HTR-8/SVneo (cell line): Measurements from ENCODE around the gene WASHC4.

ENCODE experiments used
- DNase-seq: peaks from one replicate; pipeline ENCODE4 v3.0.0; 2011; ENCODE audit warnings: low spot score, mixed read lengths; ENCODE audit not compliant: insufficient read length
- FAIRE-seq: peaks from 2 replicates; lab custom pipeline; 2011; peaks lifted over from hg19 to GRCh38; lab: Jason Lieb, UNC

Gene WASHC4

GRCh38 chr12:105202202-105202601 is 94.7 kb downstream of the WASHC4 start:
- DNase-seq (no peak), FAIRE-seq (no peak)

- no peak for FAIRE-seq
- DNase-seq: no peak
These were observed 96.6 kb downstream of the WASHC4 start for GRCh38 chr12:105204127-105204526.

- DNase-seq: no peak
These were observed 97.4 kb downstream of the WASHC4 start for GRCh38 chr12:105204916-105205315.

GRCh38 chr12:105205322-105206048 is 98.0 kb downstream of the WASHC4 start:
- no peak for DNase-seq
- FAIRE-seq: no peak

More at GRCh38 chr12:105204916-105205315, 97.4 kb downstream of the WASHC4 start:
- no peak for FAIRE-seq

- FAIRE-seq: no peak
- no peak for DNase-seq
These were observed 99.3 kb downstream of the WASHC4 start for GRCh38 chr12:105206686-105207374.

GRCh38 chr12:105209091-105209490 is 101.6 kb downstream of the WASHC4 start:
- FAIRE-seq (no peak), DNase-seq (no peak)

GRCh38 chr12:105212438-105212837 is 104.9 kb downstream of the WASHC4 start:
- no peak for DNase-seq
- no peak for FAIRE-seq

GRCh38 chr12:105214148-105214547 is 106.6 kb downstream of the WASHC4 start:
- FAIRE-seq (no peak), DNase-seq (no peak)

GRCh38 chr12:105214670-105215375 is 107.3 kb downstream of the WASHC4 start:
- FAIRE-seq (no peak), DNase-seq (no peak)

GRCh38 chr12:105218434-105218833 is 110.9 kb downstream of the WASHC4 start:
- FAIRE-seq (no peak), DNase-seq (no peak)
